Parathyroid adenoma (tissue), 2 donors: ENCODE data around the gene MTCP1.

ENCODE experiments used
- H2AFZ ChIP-seq: fragments of 300-600 bp; sonication (generic); one replicate; pipeline ENCODE4 v1.7.0; 2017; ENCODE audit warnings: antibody characterized with exemption, mild to moderate bottlenecking
- H3K27ac ChIP-seq: fragments of 300-600 bp; sonication (generic); one replicate; pipeline ENCODE4 v1.7.0; 2017
- H3K27me3 ChIP-seq: fragments of 300-600 bp; sonication (generic); one replicate; pipeline ENCODE4 v1.7.0; 2017; ENCODE audit warnings: low read length; ENCODE audit not compliant: control insufficient read depth, insufficient read depth
- H3K36me3 ChIP-seq: fragments of 300-600 bp; sonication (generic); one replicate; pipeline ENCODE4 v1.7.0; 2017; ENCODE audit warnings: low read length; ENCODE audit not compliant: control insufficient read depth, insufficient read depth
- H3K4me1 ChIP-seq: fragments of 300-600 bp; sonication (generic); one replicate; pipeline ENCODE4 v1.7.0; 2017; ENCODE audit warnings: control low read depth
- H3K4me2 ChIP-seq: fragments of 300-600 bp; sonication (generic); one replicate; pipeline ENCODE4 v1.7.0; 2017; ENCODE audit warnings: low read length
- H3K4me3 ChIP-seq: fragments of 300-600 bp; sonication (generic); one replicate; pipeline ENCODE4 v1.7.0; 2017; ENCODE audit warnings: low read depth, low read length
- H3K79me2 ChIP-seq: fragments of 300-600 bp; sonication (generic); one replicate; pipeline ENCODE4 v1.7.0; 2017; ENCODE audit warnings: control low read depth
- H3K9ac ChIP-seq: fragments of 300-600 bp; sonication (generic); one replicate; pipeline ENCODE4 v1.7.0; 2017; ENCODE audit warnings: mild to moderate bottlenecking
- H3K9me3 ChIP-seq: fragments of 300-600 bp; sonication (generic); one replicate; pipeline ENCODE4 v1.7.0; 2017; ENCODE audit warnings: low read length; ENCODE audit not compliant: control insufficient read depth
- CTCF ChIP-seq: fragments of 300-600 bp; sonication (generic); IDR thresholded peaks from one replicate; pipeline ENCODE4 v1.7.0; 2017; ENCODE audit warnings: antibody characterized with exemption, mild to moderate bottlenecking
- donor health status: primary hyperparathyroidism.

The MTCP1 gene

DNA sequence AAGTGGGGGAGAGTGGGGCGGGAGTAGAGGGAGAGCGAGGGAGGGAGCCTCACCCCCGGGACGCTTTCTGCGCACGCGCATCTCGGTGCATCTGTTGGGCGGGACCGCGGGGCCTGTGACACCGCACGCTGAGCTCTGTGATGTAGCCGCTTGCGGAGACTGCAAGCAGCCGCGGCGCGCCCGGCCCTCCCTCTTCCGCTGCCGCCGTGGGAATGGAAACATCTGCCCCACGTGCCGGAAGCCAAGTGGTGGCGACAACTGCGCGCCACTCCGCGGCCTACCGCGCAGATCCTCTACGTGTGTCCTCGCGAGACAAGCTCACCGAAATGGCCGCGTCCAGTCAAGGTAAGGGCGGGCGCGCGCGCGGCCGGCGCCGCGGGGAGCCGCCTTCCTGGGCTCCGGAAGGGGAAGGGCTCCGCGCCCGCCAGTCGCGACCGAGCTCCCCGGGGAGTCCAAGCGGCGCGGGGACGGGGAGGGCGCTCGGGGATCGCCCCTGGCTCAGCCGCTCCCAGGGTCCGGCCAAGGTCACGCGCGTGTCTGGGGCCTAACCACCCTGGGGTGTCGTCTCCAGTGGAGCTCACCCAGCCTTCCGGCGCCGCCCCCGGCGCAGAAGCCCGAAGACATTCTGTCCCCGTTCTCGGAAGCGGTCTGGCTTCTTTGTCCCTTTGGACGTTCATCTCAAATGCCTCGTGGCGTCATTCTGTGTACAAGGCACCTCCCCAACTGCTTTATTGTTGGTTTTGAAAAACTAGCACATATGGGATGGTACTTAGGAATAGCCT is 44.0 kb downstream of the MTCP1 start, which contains the start of gene FUNDC2:
Gene FUNDC2, plus strand, starts transcription at position 118 of the 782 bp plus-strand sequence. Its CDS starts 95 bp downstream, at position 213.
- no peak for TF ChIP-seq CTCF
- Histone ChIP-seq H3K9me3 (no peaks in the 10 kb centered on the region), H3K9ac (peak within 1 kb of the TSS; percentile 76), H3K4me3 (peak within 1 kb of the TSS; percentile 71), H3K4me2 (peak within 1 kb of the TSS; percentile 64), H2AFZ (peak within 1 kb of the TSS; percentile 68), H3K27me3 (no peaks in the 10 kb centered on the region), H3K27ac (peak within 1 kb of the TSS; percentile 98), H3K36me3 (no peaks in the 10 kb centered on the region), H3K79me2 (peaks cover 9% of the 10 kb centered on the region), H3K4me1 (peaks cover 5% of the 10 kb centered on the region)

GRCh38 chrX:155026420-155026726 is 44.6 kb downstream of the MTCP1 start:
- Histone ChIP-seq H3K79me2 (peaks cover 9% of the 10 kb centered on the region), H3K27me3 (no peaks in the 10 kb centered on the region), H2AFZ (peak overlapping the region; percentile 68), H3K9ac (peak overlapping the region; percentile 37), H3K4me2 (peak overlapping the region; percentile 47), H3K36me3 (no peaks in the 10 kb centered on the region), H3K9me3 (no peaks in the 10 kb centered on the region), H3K27ac (peak overlapping the region; percentile 98), H3K4me1 (peaks cover 5% of the 10 kb centered on the region), H3K4me3 (peak overlapping the region; percentile 71)
- no peak for TF ChIP-seq CTCF

- Histone ChIP-seq H3K4me2 (no peak overlapping the region), H3K36me3 (no peaks in the 10 kb centered on the region), H3K4me1 (peaks cover 5% of the 10 kb centered on the region), H3K27me3 (no peaks in the 10 kb centered on the region), H3K4me3 (no peak overlapping the region), H3K9ac (no peak overlapping the region), H3K27ac (peak overlapping the region; percentile 8), H3K79me2 (peaks cover 9% of the 10 kb centered on the region), H3K9me3 (no peaks in the 10 kb centered on the region), H2AFZ (peak overlapping the region; percentile 33)
- no peak for TF ChIP-seq CTCF
Measured at GRCh38 chrX:155023907-155024833, 46.8 kb downstream of the MTCP1 start.

DNA sequence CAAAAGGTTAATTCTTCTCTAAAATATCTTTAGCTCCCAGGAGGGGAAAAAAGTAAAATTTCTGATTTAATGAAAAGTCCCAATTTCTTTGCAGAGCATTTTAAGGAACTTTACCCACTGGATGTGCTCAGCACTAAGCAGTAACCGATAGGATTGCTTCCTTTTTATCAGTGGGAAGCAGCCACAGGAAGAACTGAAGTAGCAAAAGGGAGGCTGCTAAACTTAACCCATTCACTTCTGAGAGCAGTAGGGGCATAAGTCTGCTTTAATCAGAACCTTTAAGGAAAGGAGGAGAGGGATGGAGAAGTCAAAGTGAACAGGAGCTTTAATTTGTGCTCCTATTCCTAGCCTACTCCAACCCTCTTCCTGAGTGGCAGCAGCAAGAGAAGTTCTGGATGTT is 48.4 kb downstream of the MTCP1 start, which contains the start of gene F8:
Gene F8, minus strand, starts transcription at position 139 of the 400 bp plus-strand sequence. CDS start 171 bp downstream, outside the sequence.
- H3K4me2 ChIP-seq = no peak within 1 kb of the TSS
- no peak for TF ChIP-seq CTCF
- no peak within 1 kb of the TSS for H3K9ac ChIP-seq
- no peaks in the 10 kb centered on the region for H3K9me3 ChIP-seq
- H3K36me3 ChIP-seq = no peaks in the 10 kb centered on the region
- no peaks in the 10 kb centered on the region for H3K27me3 ChIP-seq
- H3K27ac ChIP-seq = peak within 1 kb of the TSS; percentile 24
- no peaks in the 10 kb centered on the region for H3K79me2 ChIP-seq
- no peak within 1 kb of the TSS for H3K4me3 ChIP-seq
- H2AFZ ChIP-seq = peak within 1 kb of the TSS; percentile 50
- H3K4me1 ChIP-seq = peaks cover 5% of the 10 kb centered on the region
